GM10266 (cell line): ENCODE measurements around the gene ALPK3.
A peak's percentile ranks its signal among the peaks of the same experiment; 100 is the strongest.

Experiments used
- DNase-seq: peaks from one replicate; pipeline ENCODE4 v3.0.0; 2012; ENCODE audit errors: extremely low spot score
- TF ChIP-seq, protein P1 (sequence below): IDR thresholded peaks from 2 replicates; pipeline ENCODE4 v1.5.1; 2012; ENCODE audit warnings: mild to moderate bottlenecking, low read depth; ENCODE audit not compliant: control insufficient read depth, insufficient read depth; ENCODE audit errors: missing control alignments

ALPK3 gene

GRCh38 chr15:84909782-84910181 is 92.6 kb downstream of the ALPK3 start:
- TF ChIP-seq, protein P1, sequence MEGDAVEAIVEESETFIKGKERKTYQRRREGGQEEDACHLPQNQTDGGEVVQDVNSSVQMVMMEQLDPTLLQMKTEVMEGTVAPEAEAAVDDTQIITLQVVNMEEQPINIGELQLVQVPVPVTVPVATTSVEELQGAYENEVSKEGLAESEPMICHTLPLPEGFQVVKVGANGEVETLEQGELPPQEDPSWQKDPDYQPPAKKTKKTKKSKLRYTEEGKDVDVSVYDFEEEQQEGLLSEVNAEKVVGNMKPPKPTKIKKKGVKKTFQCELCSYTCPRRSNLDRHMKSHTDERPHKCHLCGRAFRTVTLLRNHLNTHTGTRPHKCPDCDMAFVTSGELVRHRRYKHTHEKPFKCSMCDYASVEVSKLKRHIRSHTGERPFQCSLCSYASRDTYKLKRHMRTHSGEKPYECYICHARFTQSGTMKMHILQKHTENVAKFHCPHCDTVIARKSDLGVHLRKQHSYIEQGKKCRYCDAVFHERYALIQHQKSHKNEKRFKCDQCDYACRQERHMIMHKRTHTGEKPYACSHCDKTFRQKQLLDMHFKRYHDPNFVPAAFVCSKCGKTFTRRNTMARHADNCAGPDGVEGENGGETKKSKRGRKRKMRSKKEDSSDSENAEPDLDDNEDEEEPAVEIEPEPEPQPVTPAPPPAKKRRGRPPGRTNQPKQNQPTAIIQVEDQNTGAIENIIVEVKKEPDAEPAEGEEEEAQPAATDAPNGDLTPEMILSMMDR = no peak
- DNase-seq = no peak

DNA sequence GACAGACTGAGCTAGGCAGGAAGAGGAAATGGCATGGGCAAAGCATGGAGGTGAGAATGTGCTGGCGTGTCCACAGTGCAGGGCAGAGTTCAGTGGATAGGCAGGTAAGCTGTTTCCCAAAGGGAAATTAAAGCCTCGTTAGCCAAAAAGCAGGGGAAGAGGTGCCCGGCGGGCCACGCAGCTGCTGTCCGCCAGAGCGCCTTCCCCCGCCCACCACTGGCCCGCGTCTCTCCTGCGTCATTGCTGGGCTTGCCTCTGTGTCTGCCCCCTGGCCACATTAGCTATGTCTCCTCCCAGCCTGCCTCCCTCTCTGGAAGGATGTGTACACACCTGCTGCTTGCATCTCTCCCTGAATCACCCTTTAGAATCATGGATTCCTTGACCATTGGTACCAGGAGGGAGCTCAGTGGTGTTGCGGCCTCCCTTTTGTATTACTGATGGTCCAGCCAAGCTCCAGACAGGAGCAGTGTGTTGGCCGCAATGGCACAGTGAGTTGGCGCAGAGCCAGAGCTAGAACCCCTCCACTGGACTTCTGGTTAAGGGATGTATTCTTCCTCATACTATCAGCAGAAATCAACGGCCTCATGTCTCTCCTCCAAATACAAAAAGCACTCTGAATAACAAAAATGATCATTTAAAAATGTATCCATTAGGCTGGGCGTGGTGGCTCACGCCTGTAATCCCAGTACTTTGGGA is 93.9 kb downstream of the ALPK3 start:
- no peak for DNase-seq
- TF ChIP-seq, protein P1 = no peak

GRCh38 chr15:84911879-84912660 is 94.9 kb downstream of the ALPK3 start:
- TF ChIP-seq, protein P1 = no peak
- no peak for DNase-seq

DNA sequence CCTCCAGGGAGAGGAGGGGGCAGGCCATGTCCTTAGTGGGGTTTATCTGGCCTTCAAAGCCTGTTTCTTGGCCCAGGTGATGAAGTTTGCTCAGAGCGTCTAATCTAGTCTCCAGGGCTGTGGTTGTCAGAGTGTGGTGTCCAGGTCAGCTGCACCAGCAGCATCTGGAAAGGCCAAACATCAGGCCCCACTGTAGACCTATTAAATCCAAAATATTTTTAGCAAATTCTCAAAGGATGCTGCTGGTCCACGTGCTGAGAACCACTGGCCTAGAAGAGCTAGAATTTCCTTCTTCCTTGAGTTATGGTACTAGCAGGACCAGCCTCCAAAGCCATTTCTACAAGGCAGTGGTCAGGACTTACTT is 96.2 kb downstream of the ALPK3 start:
- no peak for DNase-seq

DNA sequence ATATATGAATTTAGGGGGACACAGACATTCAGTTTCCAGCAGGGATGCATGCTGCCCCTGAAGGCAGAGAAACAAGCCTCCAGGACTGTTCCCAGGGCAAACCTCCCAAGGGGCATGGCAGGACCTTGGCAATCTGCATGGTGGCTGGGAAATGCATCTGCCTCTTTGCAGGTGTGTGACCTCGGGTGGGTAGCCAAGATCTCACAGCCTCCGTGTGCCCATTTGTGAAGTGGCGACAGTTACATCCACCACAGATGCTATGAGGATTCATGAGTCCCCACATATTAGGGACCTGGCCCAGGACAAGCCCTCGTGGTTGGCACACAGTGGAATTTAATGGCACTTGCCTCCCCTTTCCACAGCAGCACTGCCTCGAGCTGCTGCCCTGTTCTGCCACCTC is 97.2 kb downstream of the ALPK3 start:
- TF ChIP-seq, protein P1 = no peak
- no peak for DNase-seq

More for the DNA sequence above, 96.2 kb downstream of the ALPK3 start:
- TF ChIP-seq, protein P1 = no peak

DNA sequence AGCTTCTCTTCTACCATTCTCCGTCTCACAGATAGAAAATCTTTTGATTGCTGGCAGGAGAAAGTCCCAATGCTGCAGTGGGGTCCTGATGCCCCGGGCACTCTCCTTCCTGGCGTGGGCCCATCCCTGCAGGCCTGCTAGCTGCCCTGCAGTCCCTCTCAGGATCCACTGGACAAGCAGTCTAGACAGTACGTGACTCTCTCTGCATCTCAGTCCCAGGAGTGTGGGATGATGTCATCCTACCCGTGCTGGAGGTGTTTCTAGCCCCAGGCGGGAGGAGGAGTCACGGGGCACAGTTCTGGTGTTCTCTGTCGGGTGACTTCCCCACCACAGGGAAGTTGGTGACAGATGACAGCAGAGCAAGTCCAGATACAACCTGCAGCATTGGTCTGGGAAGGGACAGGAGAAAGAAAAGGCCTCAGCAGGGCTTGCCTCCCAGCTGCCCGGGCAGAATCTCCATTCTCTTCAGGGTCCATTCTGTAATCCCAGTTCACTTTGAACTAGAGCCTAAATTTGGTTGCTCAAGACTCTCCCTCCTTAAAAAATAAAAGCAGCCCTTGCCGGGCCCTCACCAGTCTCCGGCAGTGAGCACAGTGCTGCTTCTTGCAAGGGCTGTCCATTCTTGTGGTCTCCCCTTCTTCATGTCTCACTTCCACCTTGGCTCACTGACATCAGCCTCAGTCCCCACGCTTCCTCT is 97.9 kb downstream of the ALPK3 start:
- peak; percentile 88 for DNase-seq
- TF ChIP-seq, protein P1 = no peak
